MM.1S (cell line): ENCODE results near the gene ADRA2C.

Source experiments
- DNase-seq: peaks from one replicate; pipeline ENCODE4 v3.0.0-alpha.2; 2015
- H2AFZ ChIP-seq: fragments of 300-600 bp; sonication (generic); 2 replicates; pipeline ENCODE4 v1.6.0; 2016; ENCODE audit warnings: antibody characterized with exemption, low read length
- H3F3A ChIP-seq: fragments of 300-600 bp; sonication (generic); 2 replicates; pipeline ENCODE4 v1.6.1; 2016; ENCODE audit warnings: mild to moderate bottlenecking, antibody characterized with exemption, low read length, moderate library complexity, mixed read lengths; ENCODE audit not compliant: insufficient read depth
- H3K27ac ChIP-seq: fragments of 300-600 bp; sonication (generic); 2 replicates; pipeline ENCODE4 v1.5.1; 2016; ENCODE audit warnings: mild to moderate bottlenecking, low read length
- H3K27me3 ChIP-seq: fragments of 300-600 bp; sonication (generic); replicated peaks from 2 replicates; pipeline ENCODE4 v1.6.0; 2016; ENCODE audit warnings: low read length; ENCODE audit not compliant: insufficient read depth
- H3K36me3 ChIP-seq: fragments of 300-600 bp; sonication (generic); replicated peaks from 2 replicates; pipeline ENCODE4 v1.6.1; 2016; ENCODE audit warnings: mild to moderate bottlenecking, low read length, mixed read lengths; ENCODE audit not compliant: insufficient read depth
- H3K4me1 ChIP-seq: fragments of 300-600 bp; sonication (generic); 2 replicates; pipeline ENCODE4 v1.6.1; 2016; ENCODE audit warnings: low read length, mixed read lengths
- H3K4me2 ChIP-seq: fragments of 300-600 bp; sonication (generic); 2 replicates; pipeline ENCODE4 v1.6.0; 2016; ENCODE audit warnings: low read depth, low read length
- H3K4me3 ChIP-seq: fragments of 300-600 bp; sonication (generic); 2 replicates; pipeline ENCODE4 v1.5.1; 2016; ENCODE audit warnings: low read length, mixed read lengths
- H3K79me2 ChIP-seq: fragments of 300-600 bp; sonication (generic); 2 replicates; pipeline ENCODE4 v1.6.1; 2016; ENCODE audit warnings: mixed run types, low read length, mixed read lengths
- H3K9ac ChIP-seq: fragments of 300-600 bp; sonication (generic); 2 replicates; pipeline ENCODE4 v1.6.1; 2016; ENCODE audit warnings: low read length, mixed read lengths
- H3K9me2 ChIP-seq: fragments of 300-600 bp; sonication (generic); replicated peaks from 2 replicates; pipeline ENCODE4 v1.6.1; 2016; ENCODE audit warnings: mild to moderate bottlenecking, low read length, mixed read lengths; ENCODE audit not compliant: insufficient read depth
- H3K9me3 ChIP-seq: fragments of 300-600 bp; sonication (generic); replicated peaks from 2 replicates; pipeline ENCODE4 v1.6.1; 2016; ENCODE audit warnings: mild to moderate bottlenecking, low read length, mixed read lengths; ENCODE audit not compliant: insufficient read depth
- H4K20me1 ChIP-seq: fragments of 300-600 bp; sonication (generic); 2 replicates; pipeline ENCODE4 v1.6.1; 2016; ENCODE audit warnings: mild to moderate bottlenecking, low read length, moderate library complexity, mixed read lengths; ENCODE audit not compliant: insufficient read depth
- CTCF ChIP-seq: fragments of 300-600 bp; sonication (generic); IDR thresholded peaks from 2 replicates; pipeline ENCODE4 v1.5.1; 2016; ENCODE audit warnings: antibody characterized with exemption, low read length, mixed read lengths
- EZH2 ChIP-seq: fragments of 300-600 bp; sonication (generic); optimal IDR thresholded peaks from 2 replicates; pipeline ENCODE3; 2017; ENCODE audit warnings: low read depth, mild to moderate bottlenecking, antibody characterized with exemption, low read length, mixed read lengths
- EZH2phosphoT487 ChIP-seq: fragments of 300-600 bp; sonication (generic); IDR thresholded peaks from 2 replicates; pipeline ENCODE4 v1.6.1; 2018; ENCODE audit warnings: antibody characterized with exemption, low read length

ADRA2C gene

GRCh38 chr4:3749081-3749480, 17.1 kb upstream of the ADRA2C start:
- no peak for DNase-seq
- H3F3A ChIP-seq, result no peaks in the 10 kb centered on the region
- H2AFZ ChIP-seq, result no peak overlapping the region
- no peaks in the 10 kb centered on the region for H3K9me3 ChIP-seq
- no peak overlapping the region for H3K27ac ChIP-seq
- H3K4me2 ChIP-seq, result no peak overlapping the region
- H3K9me2 ChIP-seq, result no peaks in the 10 kb centered on the region
- no peak overlapping the region for H3K9ac ChIP-seq
- TF ChIP-seq EZH2phosphoT487 (no peak), EZH2 (no peak), CTCF (no peak)
- no peaks in the 10 kb centered on the region for H4K20me1 ChIP-seq
- H3K4me3 ChIP-seq, result no peak overlapping the region
- peaks cover 91% of the 10 kb centered on the region for H3K27me3 ChIP-seq
- peaks cover 3% of the 10 kb centered on the region; the same call in 1 of the 2 replicates for H3K4me1 ChIP-seq
- no peaks in the 10 kb centered on the region for H3K79me2 ChIP-seq
- H3K36me3 ChIP-seq, result no peaks in the 10 kb centered on the region

GRCh38 chr4:3750334-3750733, 15.9 kb upstream of the ADRA2C start:
- no peaks in the 10 kb centered on the region for H3K36me3 ChIP-seq
- H3K9me2 ChIP-seq, result no peaks in the 10 kb centered on the region
- no peak for TF ChIP-seq EZH2phosphoT487
- no peak for TF ChIP-seq CTCF
- no peak for TF ChIP-seq EZH2
- peaks cover 3% of the 10 kb centered on the region; the same call in 1 of the 2 replicates for H3K4me1 ChIP-seq
- H2AFZ ChIP-seq, result no peak overlapping the region
- no peak overlapping the region for H3K27ac ChIP-seq
- no peak for DNase-seq
- H3K4me3 ChIP-seq, result no peak overlapping the region
- H3K27me3 ChIP-seq, result peaks cover 91% of the 10 kb centered on the region
- H3F3A ChIP-seq, result no peaks in the 10 kb centered on the region
- H3K79me2 ChIP-seq, result no peaks in the 10 kb centered on the region
- no peak overlapping the region for H3K9ac ChIP-seq
- H4K20me1 ChIP-seq, result no peaks in the 10 kb centered on the region
- H3K9me3 ChIP-seq, result no peaks in the 10 kb centered on the region
- no peak overlapping the region for H3K4me2 ChIP-seq

- no peaks in the 10 kb centered on the region for H3K9me3 ChIP-seq
- H3K36me3 ChIP-seq, result no peaks in the 10 kb centered on the region
- no peak overlapping the region for H2AFZ ChIP-seq
- H3K4me3 ChIP-seq, result no peak overlapping the region
- H3K79me2 ChIP-seq, result no peaks in the 10 kb centered on the region
- no peaks in the 10 kb centered on the region for H3F3A ChIP-seq
- peaks cover 99% of the 10 kb centered on the region for H3K27me3 ChIP-seq
- DNase-seq, result no peak
- no peak overlapping the region for H3K9ac ChIP-seq
- TF ChIP-seq CTCF (no peak), EZH2 (no peak), EZH2phosphoT487 (no peak)
- H3K4me1 ChIP-seq, result no peaks in the 10 kb centered on the region
- no peaks in the 10 kb centered on the region for H4K20me1 ChIP-seq
- H3K27ac ChIP-seq, result no peak overlapping the region
- no peaks in the 10 kb centered on the region for H3K9me2 ChIP-seq
- H3K4me2 ChIP-seq, result no peak overlapping the region
These were observed 14.2 kb upstream of the ADRA2C start for GRCh38 chr4:3752022-3752421.
